K562 (cell line): ENCODE results near the gene NXT1. TPM values are rescaled to one million over a fixed set of nuclear protein-coding genes. Genes with fewer than 3 reads are reported as not detected.

Experiments
- ARID1B ChIP-seq: fragments of 450-650 bp; IDR thresholded peaks from 2 replicates; pipeline ENCODE4 v1.6.1; 2016; ENCODE audit warnings: antibody characterized with exemption, mild to moderate bottlenecking, inconsistent platforms
- BRF1 ChIP-seq: IDR thresholded peaks from 3 replicates; pipeline ENCODE4 v1.6.1; 2011; ENCODE audit warnings: borderline replicate concordance, mild to moderate bottlenecking; ENCODE audit not compliant: insufficient read length; ENCODE audit errors: extremely low read depth
- CTBP1 ChIP-seq: fragments of 450-650 bp; IDR thresholded peaks from 2 replicates; pipeline ENCODE4 v1.6.1; 2016; ENCODE audit warnings: borderline replicate concordance
- ELF1 ChIP-seq: fragments of 200-800 bp; sonication (Bioruptor generic); IDR thresholded peaks from 2 replicates; pipeline ENCODE4 v1.6.1; 2016; ENCODE audit warnings: missing genetic modification characterization, missing compliant biosample characterization
- EP300 ChIP-seq: IDR thresholded peaks from 2 replicates; pipeline ENCODE4 v1.6.1; 2012; ENCODE audit warnings: low read length, improper control_type of control experiment
- RBM17 ChIP-seq: fragments of 200-400 bp; formaldehyde crosslinking; IDR thresholded peaks from 2 replicates; pipeline ENCODE4 v1.6.1; 2017; ENCODE audit warnings: low read depth, mild to moderate bottlenecking, low read length, borderline replicate concordance
- RCOR1 ChIP-seq, 2 experiments: IDR thresholded peaks; 2 replicates each; pipeline ENCODE4 v1.6.1; 2012; ENCODE audit warnings: low read depth in 2 of 2, low read length in 2 of 2, borderline replicate concordance in 1 of 2, improper control_type of control experiment in 1 of 2
- RUNX1 ChIP-seq: sonication (generic); IDR thresholded peaks from 2 replicates; pipeline ENCODE4 v1.6.1; 2016; ENCODE audit warnings: antibody characterized with exemption, low read depth
- SPI1 ChIP-seq: IDR thresholded peaks from 2 replicates; pipeline ENCODE4 v1.6.1; 2011; ENCODE audit warnings: low read depth, low read length, control low read depth, borderline replicate concordance
- SREBF2 ChIP-seq: sonication (generic); formaldehyde crosslinking; IDR thresholded peaks from 2 replicates; pipeline ENCODE4 v1.4.0; 2020; ENCODE audit warnings: mild to moderate bottlenecking, missing genetic modification reagents
- YBX1 ChIP-seq: fragments of 450-650 bp; IDR thresholded peaks from 2 replicates; pipeline ENCODE4 v1.7.1; 2016; ENCODE audit warnings: mild to moderate bottlenecking
- ZFX ChIP-seq: sonication (generic); formaldehyde crosslinking; IDR thresholded peaks from 2 replicates; pipeline ENCODE4 v1.8.0; 2022; ENCODE audit warnings: mild to moderate bottlenecking, missing genetic modification reagents, moderate library complexity
- ZNF12 ChIP-seq: sonication (generic); formaldehyde crosslinking; IDR thresholded peaks from 2 replicates; pipeline ENCODE4 v1.4.0; 2020; ENCODE audit warnings: mild to moderate bottlenecking, missing genetic modification reagents
- ZNF24 ChIP-seq: fragments of 450-650 bp; IDR thresholded peaks from 2 replicates; pipeline ENCODE4 v1.6.1; 2016
- ZNF41 ChIP-seq: fragments of 250-450 bp; sonication (Bioruptor Pico); conservative IDR thresholded peaks from 2 replicates; pipeline ENCODE4 v1.4.0; 2020; ENCODE audit warnings: mild to moderate bottlenecking
- ZNF561 ChIP-seq: fragments of 450-650 bp; formaldehyde crosslinking; conservative IDR thresholded peaks from 2 replicates; pipeline ENCODE4 v1.4.0; 2020; ENCODE audit warnings: mild to moderate bottlenecking, moderate library complexity
- ZNF586 ChIP-seq: fragments of 450-650 bp; formaldehyde crosslinking; conservative IDR thresholded peaks from 2 replicates; pipeline ENCODE4 v1.4.0; 2020; ENCODE audit warnings: mild to moderate bottlenecking, moderate library complexity
- polyA plus RNA-seq, 8 experiments: library from polyadenylated mRNA; depleted of rRNA in 4 of 8; stranded (reverse) in 5 of 8; unstranded in 3 of 8; fragments of >200 nt; fragmentation: Nextera tagmentation in 2 of 8; fragmentation: Illumina TruSeq in 1 of 8; extraction: Ambion mirVana in 2 of 8; extraction: Trizol in 1 of 8; gene quantifications; 2 replicates each; pipeline versions ENCODE4 v1.2.1 to v1.2.3, GENCODE V29; 2011 to 2014; ENCODE audit warnings: inconsistent platforms in 1 of 8, missing spikeins in 1 of 8
- total RNA-seq, 7 experiments: library from RNA; depleted of rRNA in 6 of 7; stranded (reverse); fragments of >200 nt in 6 of 7; fragmentation: Illumina TruSeq in 2 of 7; extraction: Trizol in 2 of 7; gene quantifications; 2 replicates each; pipeline versions ENCODE4 v1.2.1 to v1.2.3, GENCODE V29; 2011 to 2021; ENCODE audit warnings: low replicate concordance in 1 of 7
- TF ChIP-seq, protein P1 (sequence below): sonication (generic); formaldehyde crosslinking; IDR thresholded peaks from 2 replicates; pipeline ENCODE4 v1.8.0; 2022; ENCODE audit warnings: missing genetic modification reagents, mild to moderate bottlenecking, borderline replicate concordance
- TF ChIP-seq, protein P2 (sequence below): sonication (generic); formaldehyde crosslinking; IDR thresholded peaks from 2 replicates; pipeline ENCODE4 v1.9.0; 2022; ENCODE audit warnings: mild to moderate bottlenecking, missing genetic modification reagents
- TF ChIP-seq, protein P3 (sequence below): fragments of 450-650 bp; conservative IDR thresholded peaks from 2 replicates; pipeline ENCODE4 v1.6.1; 2016; ENCODE audit warnings: missing genetic modification characterization, low read depth, mild to moderate bottlenecking, control low read depth, missing compliant biosample characterization
- TF ChIP-seq, protein P4 (sequence below): fragments of 250-450 bp; sonication (Bioruptor Pico); IDR thresholded peaks from 2 replicates; pipeline ENCODE4 v1.8.0; 2022; ENCODE audit warnings: inconsistent platforms

Gene NXT1
- total and polyA plus RNA-seq, 9 of the 15 experiments (the other 6 are each of a cell fraction or from before 2014, with no cell fraction given): 7.7 to 50.9 (median 35.6) TPM

DNA sequence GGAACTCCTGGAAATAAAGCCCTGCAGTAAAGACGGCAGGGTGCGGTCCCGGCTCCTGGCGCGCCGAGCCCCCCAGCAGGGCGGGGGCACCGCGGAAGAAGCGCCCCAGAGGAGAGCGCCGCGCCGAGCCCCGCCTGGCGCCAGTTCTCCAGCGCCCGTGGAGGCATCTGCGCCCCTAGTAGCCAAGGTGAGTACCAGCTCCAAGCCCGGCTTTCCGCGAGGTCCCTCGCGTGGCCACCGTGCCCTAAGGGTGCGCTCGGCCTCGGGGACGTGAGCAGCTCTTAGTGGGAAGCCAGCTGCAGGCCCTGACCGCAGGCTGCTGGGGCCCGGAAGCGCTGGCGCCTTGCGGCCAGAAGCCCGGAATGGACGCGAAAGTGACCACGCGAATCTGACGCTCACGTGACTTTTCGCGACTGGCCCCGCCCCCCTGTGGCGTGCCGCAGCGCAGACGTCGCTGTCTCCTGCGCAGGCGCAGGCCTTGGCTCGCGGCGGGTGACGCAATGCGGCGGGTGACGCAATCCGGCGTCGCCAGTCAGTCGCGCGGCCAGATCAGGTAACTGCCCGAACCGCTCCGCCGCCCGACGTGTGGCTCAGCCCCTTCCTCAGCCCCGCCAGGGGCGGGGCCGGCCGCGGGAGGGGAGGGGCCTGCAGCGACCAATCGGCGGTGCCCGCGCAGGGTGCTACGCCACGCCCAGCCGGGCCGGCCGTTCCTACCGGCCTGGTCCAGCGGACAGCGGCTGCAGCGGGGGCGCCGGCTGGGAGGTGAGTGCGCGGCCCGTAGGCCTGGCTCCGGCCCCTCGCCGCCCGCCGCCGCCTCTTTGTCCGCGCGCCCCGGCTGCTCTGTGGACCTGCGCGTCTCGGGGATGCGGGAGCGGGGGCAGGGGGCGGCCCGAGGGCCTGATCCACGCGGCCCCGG, 11.1 kb downstream of the NXT1 start, which contains the start of gene GZF1 (continued):
- TF ChIP-seq BRF1: no peak
- peak; percentile 17; the same call in 1 of the 2 replicates for TF ChIP-seq SPI1
- TF ChIP-seq CTBP1: peak; percentile 79
- TF ChIP-seq YBX1: no peak
- TF ChIP-seq ZNF41 (CRISPR knock-in tag): no peak
- TF ChIP-seq ZFX (CRISPR knock-in tag): peak; percentile 90
- TF ChIP-seq RBM17: no peak
- TF ChIP-seq ARID1B: peak; percentile 41; the same call in 1 of the 2 replicates
- TF ChIP-seq RUNX1: no peak
- TF ChIP-seq ZNF561 (CRISPR knock-in tag): no peak
- no peak for TF ChIP-seq SREBF2 (CRISPR knock-in tag)
- peak in 1 of 2 experiments; percentile 34; a peak in 1 of 4 replicates for TF ChIP-seq RCOR1 (IDR thresholded peaks at IDR 0.05; ENCODE audit: borderline replicate concordance in 1 of 2, low read depth in 2 of 2, low read length in 2 of 2)
- TF ChIP-seq, protein P1, sequence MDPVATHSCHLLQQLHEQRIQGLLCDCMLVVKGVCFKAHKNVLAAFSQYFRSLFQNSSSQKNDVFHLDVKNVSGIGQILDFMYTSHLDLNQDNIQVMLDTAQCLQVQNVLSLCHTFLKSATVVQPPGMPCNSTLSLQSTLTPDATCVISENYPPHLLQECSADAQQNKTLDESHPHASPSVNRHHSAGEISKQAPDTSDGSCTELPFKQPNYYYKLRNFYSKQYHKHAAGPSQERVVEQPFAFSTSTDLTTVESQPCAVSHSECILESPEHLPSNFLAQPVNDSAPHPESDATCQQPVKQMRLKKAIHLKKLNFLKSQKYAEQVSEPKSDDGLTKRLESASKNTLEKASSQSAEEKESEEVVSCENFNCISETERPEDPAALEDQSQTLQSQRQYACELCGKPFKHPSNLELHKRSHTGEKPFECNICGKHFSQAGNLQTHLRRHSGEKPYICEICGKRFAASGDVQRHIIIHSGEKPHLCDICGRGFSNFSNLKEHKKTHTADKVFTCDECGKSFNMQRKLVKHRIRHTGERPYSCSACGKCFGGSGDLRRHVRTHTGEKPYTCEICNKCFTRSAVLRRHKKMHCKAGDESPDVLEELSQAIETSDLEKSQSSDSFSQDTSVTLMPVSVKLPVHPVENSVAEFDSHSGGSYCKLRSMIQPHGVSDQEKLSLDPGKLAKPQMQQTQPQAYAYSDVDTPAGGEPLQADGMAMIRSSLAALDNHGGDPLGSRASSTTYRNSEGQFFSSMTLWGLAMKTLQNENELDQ (CRISPR knock-in tag): no peak
- no peak for TF ChIP-seq ZNF586 (CRISPR knock-in tag)
- TF ChIP-seq, protein P2, sequence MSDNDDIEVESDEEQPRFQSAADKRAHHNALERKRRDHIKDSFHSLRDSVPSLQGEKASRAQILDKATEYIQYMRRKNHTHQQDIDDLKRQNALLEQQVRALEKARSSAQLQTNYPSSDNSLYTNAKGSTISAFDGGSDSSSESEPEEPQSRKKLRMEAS (CRISPR knock-in tag): peak; percentile 91
- TF ChIP-seq EP300: peak; percentile 41; the same call in 1 of the 2 replicates
- TF ChIP-seq, protein P3, sequence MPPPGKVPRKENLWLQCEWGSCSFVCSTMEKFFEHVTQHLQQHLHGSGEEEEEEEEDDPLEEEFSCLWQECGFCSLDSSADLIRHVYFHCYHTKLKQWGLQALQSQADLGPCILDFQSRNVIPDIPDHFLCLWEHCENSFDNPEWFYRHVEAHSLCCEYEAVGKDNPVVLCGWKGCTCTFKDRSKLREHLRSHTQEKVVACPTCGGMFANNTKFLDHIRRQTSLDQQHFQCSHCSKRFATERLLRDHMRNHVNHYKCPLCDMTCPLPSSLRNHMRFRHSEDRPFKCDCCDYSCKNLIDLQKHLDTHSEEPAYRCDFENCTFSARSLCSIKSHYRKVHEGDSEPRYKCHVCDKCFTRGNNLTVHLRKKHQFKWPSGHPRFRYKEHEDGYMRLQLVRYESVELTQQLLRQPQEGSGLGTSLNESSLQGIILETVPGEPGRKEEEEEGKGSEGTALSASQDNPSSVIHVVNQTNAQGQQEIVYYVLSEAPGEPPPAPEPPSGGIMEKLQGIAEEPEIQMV (tag): peak; percentile 96
- TF ChIP-seq, protein P4, sequence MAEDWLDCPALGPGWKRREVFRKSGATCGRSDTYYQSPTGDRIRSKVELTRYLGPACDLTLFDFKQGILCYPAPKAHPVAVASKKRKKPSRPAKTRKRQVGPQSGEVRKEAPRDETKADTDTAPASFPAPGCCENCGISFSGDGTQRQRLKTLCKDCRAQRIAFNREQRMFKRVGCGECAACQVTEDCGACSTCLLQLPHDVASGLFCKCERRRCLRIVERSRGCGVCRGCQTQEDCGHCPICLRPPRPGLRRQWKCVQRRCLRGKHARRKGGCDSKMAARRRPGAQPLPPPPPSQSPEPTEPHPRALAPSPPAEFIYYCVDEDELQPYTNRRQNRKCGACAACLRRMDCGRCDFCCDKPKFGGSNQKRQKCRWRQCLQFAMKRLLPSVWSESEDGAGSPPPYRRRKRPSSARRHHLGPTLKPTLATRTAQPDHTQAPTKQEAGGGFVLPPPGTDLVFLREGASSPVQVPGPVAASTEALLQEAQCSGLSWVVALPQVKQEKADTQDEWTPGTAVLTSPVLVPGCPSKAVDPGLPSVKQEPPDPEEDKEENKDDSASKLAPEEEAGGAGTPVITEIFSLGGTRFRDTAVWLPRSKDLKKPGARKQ (CRISPR knock-in tag): no peak
- TF ChIP-seq ZNF12: no peak
- TF ChIP-seq ELF1: peak; percentile 95
- TF ChIP-seq ZNF24: no peak
